ENCODE results near the gene C16orf86.

Gene C16orf86

DNA sequence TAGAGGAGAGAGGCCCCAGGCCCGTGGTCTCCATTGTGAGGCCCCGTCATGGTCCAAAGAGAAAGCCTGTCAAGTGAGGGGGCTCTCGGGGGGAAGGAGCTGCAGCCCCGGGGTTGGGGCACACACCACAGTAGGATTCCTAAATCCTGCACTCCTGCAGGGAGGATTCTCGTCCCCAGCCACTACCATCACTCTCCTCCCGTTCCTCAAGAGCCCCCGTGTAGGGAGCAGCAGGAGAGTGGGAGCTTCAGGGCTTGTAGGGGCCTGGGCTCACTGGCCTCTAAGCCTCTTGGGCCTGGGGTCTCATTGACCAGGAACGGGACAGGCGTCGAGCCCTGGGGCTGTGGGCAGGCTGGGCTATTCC is 821 bp downstream of the C16orf86 start:
- TF ChIP-seq ZNF274 (IDR thresholded peaks at IDR 0.05; ENCODE audit: low read depth, low read length): no peak
- H3K4me3 ChIP-seq (ENCODE audit: low read length): peak overlapping the region; percentile 76; the same call in 1 of the 2 replicates

DNA sequence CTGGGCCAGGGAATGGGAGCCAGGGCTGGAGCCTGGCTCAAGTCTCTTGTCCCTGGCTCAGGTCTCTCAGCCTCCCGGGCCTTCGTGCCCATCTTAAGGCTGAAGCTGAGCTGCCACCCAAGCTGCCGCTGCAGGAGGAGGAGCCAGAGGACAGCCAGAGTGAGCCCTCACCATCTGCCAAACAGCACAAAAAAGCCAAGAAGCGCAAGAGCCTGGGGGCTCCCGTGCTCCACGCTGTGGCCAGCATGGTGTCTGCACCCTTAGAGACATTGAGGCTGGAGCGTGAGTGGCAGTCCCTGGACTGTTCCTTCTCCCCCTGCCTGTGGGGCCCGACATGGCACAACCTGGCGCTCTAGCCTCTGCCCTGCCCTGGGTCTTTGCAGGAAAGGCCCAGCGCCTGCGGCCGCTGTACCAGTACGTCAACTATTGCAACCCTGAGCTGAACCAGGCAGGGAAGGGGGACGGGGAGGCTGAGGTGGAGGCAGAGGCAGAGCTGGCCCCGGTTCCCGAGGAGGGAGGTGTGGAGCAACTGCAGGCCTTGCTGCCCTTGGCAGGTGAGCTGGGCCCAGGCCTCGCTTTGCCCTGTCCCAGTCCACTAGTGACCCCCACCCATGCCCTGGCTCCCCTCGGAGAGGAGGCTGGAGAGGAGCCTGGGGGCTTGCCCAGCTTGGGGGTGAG is 1.3 kb downstream of the C16orf86 start:
- TF ChIP-seq ZNF274 (IDR thresholded peaks at IDR 0.05; ENCODE audit: low read depth, low read length): no peak
- no peak overlapping the region; the same call in 1 of the 2 replicates for H3K4me3 ChIP-seq (ENCODE audit: low read length)

DNA sequence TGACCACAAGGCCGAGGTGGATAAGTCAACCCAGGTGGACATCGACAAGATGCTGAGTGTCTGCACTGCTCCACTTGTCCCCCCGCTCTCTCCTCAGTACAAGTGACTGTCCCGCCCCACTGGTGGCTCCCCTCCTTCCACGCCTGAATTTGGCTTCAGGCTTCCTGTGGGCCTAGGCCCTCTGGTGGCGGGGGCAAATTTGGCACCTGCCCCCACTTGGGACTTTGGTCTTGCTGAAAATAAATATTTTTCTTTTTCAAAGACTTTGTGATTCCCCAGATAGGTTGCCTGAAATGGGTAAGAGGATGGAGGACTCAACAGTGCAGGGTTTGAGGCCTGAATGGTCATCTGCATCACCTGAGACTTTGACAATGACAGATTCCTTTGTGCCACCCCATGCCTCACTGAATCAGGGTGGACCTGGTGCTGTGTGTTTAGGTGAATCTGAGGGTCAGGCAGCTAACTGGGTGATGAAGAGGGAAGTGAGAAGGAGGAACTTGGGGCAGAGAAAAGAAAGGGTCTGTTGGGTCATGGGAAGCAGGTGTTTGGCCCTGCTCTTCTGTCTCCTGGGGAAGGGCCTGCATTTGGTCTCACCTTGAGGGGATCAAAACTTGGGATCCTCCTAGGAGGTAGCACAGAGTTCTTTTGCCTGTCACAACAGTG is 2.0 kb downstream of the C16orf86 start:
- no peak for TF ChIP-seq ZNF274 (IDR thresholded peaks at IDR 0.05; ENCODE audit: low read depth, low read length)
- H3K4me3 ChIP-seq (ENCODE audit: low read length): no peak overlapping the region

DNA sequence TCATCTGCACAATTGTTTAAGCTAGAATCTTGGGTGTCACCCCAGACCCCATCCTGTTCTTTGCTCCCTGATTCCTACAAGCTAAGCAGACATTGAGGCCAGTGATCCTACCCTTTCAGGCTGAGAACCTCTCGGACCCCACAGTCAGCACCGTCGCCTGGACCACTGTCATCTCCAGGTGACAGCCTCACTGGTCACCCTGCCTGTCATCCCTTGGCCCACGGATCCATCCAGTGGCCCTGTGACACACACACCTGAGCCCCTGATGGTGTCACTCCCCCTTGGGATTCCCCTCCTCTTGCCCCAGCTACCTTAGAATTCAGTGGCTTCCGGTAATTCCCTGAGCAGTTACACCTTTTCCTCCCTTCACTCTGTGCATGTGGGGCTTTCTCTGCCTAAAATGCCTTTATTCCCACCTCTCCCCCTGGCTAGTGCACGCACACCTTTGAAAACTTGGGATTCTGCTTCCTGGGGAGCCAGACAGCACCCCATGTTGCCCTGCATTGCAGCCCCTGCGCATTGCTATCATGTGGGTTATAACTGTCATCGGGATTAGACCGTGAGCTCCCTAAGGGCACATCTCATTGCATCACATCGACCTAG is 3.0 kb downstream of the C16orf86 start:
- TF ChIP-seq ZNF274 (IDR thresholded peaks at IDR 0.05; ENCODE audit: low read depth, low read length): no peak
- no peak overlapping the region for H3K4me3 ChIP-seq (ENCODE audit: low read length)

DNA sequence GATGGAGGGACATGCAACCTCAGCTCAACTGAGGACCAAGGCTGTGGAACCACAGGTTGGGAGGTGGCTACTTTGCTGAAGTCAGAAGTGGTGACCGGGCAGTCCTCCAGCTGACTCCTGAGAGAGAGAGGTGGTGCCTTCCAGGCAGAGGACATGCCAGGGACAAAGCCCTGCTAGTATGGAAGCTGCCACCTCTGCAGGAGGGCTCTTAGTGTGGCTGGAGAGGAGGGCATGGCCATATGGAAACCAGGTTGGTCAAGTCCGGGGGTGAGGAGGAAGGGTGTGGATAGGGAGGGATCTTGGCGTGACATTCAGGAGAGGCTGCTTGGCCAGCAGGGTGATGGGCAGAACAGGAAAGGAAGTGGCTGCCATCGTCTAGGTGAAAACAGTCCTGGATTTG is 5.7 kb downstream of the C16orf86 start:
- no peak overlapping the region for H3K4me3 ChIP-seq (ENCODE audit: low read length)
- TF ChIP-seq ZNF274 (IDR thresholded peaks at IDR 0.05; ENCODE audit: low read depth, low read length): no peak

DNA sequence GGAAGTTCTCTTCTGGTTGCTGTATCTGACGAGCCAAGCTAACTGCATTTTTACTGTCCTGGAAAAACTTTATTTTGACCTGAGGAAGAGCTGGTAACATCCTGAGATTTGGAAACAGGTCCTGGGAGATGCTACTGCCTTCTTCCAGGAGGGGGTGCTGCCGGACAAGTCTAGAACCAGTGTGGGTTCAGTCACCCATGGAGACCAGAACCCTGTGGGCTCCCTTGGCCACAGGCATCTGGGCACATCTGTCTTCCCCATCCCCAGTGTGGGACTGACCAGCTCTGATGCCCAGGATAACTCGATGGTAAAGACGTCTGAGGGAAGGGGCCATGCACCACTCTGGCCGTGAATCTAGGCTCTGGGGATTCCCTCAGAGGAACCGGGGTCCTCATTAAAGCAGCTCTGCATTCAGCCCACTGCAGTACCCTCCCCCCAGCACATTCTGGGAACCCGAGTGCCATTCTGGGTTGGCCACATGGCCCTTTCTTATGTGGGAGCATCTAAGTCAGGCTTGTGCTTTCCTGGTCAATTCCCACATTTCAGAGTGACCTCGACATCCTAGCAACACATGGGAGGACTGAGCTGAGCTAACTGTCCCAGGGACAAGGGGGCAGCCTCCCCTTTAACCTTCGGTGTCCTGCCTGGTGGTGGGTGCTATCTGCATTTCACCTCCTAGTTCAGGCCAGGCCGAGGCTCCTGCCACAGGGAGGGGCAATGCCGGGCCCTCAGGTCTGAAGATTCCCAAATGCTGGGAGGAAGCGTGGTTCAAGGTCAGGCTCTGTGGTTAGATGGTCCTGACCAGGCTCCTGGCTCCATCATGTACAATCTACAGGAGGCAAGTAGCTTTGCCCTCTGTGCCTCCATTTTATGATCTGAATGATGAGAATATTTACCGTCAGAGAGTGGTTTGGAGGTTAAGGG is 6.4 kb downstream of the C16orf86 start:
- H3K4me3 ChIP-seq (ENCODE audit: low read length): no peak overlapping the region
- no peak for TF ChIP-seq ZNF274 (IDR thresholded peaks at IDR 0.05; ENCODE audit: low read depth, low read length)

DNA sequence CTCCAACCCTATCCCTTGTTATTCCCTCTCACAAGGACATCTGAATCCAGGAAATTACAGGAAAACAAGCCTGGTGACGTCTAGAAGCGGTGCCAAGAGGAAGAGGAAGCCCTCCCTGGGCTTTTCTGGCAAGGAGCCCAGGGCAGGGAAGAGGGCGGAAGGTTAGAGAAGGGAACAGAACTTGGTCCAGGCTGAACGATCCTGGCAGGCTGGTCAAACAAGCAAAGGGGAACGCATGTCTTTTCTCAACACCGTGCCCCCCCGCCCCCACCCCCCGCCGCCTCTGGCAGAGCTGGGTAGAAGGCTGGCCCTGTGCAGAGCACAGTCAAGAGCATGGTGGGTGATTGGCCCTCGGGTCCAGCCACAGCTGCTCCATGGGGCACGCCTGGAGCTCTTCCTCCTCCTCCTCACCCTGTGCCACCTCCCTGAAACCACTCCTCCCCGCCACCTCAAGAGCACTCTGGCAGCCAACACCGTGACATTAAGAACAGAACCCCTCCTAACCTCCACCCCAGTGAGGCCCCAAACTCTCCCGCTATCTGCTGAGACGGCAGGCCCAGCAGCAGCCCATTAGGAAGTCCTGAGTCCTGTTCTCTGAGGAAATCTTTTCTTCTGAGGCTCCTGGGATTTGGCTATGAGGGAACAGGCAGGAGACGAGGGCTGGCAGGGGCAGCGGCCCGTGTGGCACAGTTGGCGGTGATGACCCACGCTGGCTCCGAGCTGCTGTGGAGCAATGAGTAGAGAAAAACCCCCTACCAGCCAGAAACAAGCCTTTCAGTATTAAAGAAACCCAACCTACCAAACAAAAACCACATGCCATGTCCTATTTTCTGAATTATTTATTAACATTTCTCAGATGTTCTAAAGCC is 7.3 kb downstream of the C16orf86 start:
- TF ChIP-seq ZNF274 (IDR thresholded peaks at IDR 0.05; ENCODE audit: low read depth, low read length): no peak

DNA sequence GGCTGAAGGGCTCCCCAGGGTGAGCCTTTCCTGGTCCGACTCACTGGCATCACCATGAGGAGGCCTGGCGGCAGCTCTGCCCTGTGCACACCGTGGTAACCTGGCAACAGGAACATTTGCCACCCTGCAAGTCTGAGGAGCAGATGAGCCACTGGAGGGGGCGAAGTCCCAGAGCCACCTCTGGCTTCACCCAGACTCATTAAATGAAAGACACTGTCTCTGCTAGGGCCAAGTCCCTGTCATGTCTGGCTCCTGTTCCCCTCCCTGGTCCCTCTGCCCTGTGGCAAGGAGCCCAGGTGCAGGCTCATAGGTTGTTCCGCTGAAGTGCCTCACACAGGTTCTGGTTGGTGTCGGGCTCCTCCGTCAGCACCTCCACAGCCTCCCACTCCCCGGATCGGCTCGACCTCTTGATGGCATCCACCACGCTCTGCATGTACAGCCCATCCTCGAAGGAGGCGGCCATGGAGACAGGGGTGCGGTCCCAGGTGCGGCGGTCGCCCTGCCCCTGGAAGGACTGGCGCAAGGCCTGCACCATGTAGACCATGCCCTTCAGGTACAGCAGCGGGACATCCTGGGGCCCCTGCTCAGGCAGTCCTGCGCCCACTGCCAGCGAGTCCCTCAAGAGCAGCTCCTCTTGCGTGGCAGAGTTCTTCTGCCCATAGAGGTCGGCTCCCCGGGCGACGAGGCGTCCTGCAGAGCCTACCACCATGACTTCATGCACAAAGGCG is 8.4 kb downstream of the C16orf86 start:
- no peak overlapping the region for H3K4me3 ChIP-seq (ENCODE audit: low read length)
- no peak for TF ChIP-seq ZNF274 (IDR thresholded peaks at IDR 0.05; ENCODE audit: low read depth, low read length)

More for the DNA sequence above, 7.3 kb downstream of the C16orf86 start:
- H3K4me3 ChIP-seq (ENCODE audit: low read length): no peak overlapping the region

DNA sequence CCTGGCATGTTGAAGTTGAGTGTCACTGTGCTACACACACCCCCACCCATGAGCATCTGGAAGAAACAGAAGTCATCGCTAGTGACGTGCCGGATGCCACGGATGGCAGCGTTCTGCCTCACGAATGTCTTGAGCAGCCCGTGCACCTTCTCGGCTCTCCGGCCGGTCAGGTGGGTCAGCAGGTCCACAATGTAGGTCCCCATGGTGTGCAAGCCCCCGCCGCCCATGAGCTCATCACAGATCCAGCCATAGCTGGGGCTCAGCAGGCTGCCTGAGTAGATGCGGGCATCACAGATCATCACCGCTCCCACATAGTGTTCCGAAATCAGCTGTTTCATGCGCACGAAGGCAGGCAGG is 8.9 kb downstream of the C16orf86 start:
- H3K4me3 ChIP-seq (ENCODE audit: low read length): no peak overlapping the region
- TF ChIP-seq ZNF274 (IDR thresholded peaks at IDR 0.05; ENCODE audit: low read depth, low read length): no peak

DNA sequence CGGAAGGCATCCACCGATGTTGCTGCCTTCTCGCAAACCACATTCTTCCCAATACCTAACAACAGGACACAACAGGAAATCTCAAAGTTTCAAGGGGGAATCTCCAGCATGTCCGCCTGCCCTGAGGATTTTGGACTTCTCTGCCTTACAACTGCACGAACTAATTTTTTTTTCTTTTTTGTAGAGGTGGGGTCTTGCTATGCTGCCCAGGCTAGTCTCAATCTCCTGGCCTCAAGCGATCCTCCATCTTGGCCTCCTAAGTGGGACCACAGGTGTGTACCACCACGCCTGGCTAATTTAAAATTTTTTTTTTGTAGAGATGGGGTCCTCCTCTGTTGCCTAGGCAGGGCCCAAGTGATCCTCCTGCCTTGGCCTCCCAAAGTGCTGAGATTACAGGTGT is 9.4 kb downstream of the C16orf86 start:
- no peak for TF ChIP-seq ZNF274 (IDR thresholded peaks at IDR 0.05; ENCODE audit: low read depth, low read length)
- no peak overlapping the region for H3K4me3 ChIP-seq (ENCODE audit: low read length)

DNA sequence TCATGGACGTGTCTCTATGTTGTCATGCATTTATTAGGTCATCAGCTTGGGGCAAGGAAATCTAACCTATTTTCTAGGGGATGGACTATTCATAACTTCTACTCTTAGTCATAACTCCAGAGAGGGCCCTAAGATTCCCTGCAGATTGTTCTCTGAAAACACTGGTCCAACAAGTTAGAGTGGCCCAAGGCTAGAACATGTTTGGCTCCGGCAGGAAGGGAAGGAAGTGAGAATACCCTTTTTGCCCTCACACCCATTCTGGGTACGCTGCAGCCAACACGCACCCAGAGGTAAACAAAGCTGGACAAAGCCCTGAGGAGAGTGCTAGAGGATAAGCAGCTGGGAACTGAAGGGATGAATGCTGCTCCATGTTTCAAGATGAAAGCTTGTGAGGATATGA is 9.9 kb downstream of the C16orf86 start:
- no peak overlapping the region for H3K4me3 ChIP-seq (ENCODE audit: low read length)
- no peak for TF ChIP-seq ZNF274 (IDR thresholded peaks at IDR 0.05; ENCODE audit: low read depth, low read length)

DNA sequence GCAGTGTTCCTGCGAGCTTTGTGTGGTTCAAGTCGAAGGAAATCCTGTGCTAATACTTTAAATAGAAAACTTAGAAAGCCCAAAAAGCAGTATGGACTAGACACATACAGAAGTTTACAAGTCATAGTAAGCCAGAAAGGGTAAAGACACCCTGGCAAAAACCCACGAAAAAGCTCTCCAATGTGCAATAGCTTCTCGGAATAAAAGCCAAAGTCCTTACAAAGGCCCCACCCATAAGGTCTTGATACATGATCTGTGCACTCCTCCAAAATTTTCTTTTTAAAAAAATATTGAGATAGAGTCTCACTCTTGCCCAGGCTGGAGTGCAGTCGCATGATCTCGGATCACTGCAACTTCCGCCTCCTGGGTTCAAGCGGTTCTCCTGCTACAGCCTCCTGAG is 10.3 kb downstream of the C16orf86 start:
- H3K4me3 ChIP-seq (ENCODE audit: low read length): no peak overlapping the region
- no peak for TF ChIP-seq ZNF274 (IDR thresholded peaks at IDR 0.05; ENCODE audit: low read depth, low read length)

DNA sequence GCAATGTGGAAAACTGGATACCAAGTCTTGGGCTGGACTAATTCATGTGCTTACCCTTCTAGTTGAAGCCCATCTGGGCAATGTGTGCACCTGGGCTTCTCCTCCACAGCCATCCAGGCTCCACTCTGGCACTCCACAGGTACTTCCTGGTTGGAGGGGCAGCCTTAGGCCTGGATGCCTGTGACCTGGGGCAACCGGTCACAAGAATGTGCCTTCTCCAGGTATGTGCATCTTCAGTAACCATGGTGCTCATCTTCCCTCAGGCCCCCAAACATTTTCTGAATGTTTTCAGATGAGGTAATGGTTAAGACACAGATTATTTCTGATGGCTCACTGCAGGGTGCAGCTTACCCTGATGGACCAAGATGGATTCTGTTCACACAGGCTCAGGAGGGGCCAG is 11.1 kb downstream of the C16orf86 start:
- no peak for TF ChIP-seq ZNF274 (IDR thresholded peaks at IDR 0.05; ENCODE audit: low read depth, low read length)
- no peak overlapping the region for H3K4me3 ChIP-seq (ENCODE audit: low read length)

Measured in GM08714 (cell line).